ENCODE data around the gene ARHGEF19.
"Not testable (repeated sequence)": the region's sequence is repeated elsewhere in the genome, so short reads cannot be mapped to it uniquely, and the experiment has no call there.

Gene ARHGEF19

DNA sequence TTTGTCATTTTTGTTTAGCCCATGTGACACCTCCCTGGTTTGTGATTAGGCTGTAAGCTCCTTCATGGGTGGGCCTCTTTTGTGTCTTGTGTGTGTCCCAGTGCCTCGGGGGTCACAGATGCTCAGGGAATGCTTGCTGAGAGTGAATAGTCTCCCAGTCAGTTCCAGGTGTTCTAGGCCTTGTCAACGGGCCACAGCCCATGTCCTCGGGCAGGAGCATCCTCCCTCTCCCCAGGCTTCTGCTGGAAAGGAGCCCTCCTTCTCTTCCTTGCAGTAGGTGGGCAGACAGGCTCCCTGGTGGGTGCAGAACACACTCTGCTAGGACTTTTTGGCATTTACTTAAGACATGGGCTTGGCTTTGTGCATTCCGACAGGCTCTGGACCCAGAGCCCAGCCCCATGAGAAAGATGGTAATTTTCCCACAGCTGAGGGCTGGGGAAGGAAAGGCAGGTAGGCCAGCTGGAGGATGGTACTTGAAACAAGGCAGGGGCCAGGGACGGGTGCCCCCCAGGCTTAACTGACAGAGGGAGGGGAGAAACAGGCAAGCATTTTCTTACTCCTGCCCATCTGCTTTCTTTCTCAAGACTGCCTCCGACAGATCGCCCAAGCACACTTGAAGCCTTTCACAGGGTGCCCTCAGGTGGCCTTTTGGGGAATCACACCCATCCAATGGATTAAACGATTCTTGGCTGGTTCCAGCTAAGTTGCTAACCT, 31.6 kb upstream of the ARHGEF19 start:
- peak; percentile 76 for DNase-seq

DNA sequence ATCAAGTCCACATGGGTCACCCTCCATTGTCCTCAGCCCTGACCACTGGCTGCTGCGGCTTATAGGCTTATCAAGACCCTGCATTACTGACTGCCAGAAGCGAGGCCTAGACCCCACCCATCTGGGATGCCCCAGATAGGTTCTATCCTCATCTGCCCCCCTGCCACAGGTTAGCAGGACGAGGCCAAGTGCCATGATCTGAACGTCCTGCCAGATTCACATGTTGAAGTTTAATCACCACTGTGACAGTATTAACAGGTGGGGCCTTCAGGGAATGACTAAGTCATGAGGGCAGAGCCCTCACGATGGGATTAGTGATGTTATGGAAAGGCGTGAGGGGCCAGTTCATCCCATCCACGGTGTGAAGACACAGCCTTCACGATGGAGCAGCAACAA, 30.8 kb upstream of the ARHGEF19 start:
- DNase-seq, result no peak

DNA sequence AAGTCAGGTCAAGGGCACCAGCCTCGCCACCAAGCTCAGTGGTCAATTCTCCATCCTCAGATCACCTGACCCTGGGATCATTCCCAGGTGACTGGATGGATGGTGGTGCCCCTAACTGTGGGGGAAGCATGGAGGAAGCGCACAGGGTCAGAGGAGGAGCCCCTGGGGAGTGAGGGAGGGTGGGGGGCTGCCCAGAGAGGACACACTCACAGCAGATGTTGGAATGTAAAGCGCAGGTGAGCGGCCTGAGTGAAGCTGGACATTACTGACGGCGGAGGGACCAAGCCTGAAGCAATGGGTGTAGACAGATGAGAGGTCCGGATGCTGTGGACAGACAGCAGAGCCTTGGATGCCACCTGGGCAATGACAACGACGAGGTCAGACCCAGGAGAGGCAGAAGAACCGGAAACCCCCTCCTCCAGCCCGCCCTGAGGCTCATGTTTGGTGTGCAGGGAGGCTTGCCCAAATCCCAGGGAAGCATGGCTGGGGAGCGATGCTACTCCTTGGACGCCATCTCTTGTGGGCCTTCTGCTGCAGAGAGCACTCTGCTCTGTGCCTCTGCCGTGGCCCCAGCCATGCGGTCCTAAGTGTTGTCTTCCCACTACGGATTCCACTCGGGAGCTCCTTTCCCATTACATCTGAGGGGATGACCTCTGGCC, 30.2 kb upstream of the ARHGEF19 start:
- no peak for DNase-seq

DNA sequence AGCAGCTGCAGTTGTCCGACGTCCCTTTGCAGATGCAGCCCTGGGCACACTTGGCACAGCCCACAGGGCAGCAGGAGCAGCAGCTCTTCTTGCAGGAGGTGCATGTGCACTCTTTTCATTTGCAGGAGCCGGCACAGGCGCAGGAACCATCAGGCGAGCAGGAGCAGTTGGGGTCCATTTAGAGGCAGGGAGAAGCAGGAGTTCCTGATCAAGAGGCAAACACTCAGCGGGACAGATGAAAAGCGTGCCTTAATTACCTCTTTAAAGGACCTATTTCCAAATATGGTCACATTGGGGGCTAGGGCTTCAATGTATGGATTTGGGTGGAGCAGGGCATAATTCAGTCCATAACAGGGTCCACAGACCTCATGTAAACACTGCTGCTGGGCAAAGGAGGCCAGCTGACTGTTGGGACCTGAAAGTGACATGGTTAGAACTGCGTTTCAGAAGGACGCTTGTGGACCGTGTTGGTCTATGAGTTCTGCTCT, 28.8 kb upstream of the ARHGEF19 start:
- DNase-seq, result no peak

DNA sequence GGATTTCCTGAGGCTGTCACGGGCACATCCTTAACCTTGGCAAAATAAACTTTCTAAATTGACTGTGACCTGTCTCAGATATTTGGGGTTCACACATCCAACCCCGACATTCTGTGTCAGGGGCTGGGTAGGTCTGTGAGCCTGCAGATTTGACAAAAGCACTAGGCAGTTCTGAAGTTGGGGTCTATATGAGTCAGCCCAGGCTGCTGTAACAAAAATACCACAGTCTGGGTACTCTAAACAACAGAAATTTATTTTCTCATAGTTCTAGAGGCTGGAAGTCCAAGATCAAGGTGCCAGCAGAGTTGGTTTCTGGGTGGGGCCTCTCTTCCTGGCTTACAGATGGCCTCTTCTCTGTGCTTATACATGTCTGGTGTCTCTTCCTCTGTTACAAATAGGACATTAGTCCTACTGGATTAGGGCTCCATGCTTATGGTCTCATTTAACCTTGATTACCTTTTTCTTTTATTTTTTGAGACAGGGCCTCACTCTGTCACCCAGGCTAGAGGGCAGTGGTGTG, 27.6 kb upstream of the ARHGEF19 start:
- no peak for DNase-seq

DNA sequence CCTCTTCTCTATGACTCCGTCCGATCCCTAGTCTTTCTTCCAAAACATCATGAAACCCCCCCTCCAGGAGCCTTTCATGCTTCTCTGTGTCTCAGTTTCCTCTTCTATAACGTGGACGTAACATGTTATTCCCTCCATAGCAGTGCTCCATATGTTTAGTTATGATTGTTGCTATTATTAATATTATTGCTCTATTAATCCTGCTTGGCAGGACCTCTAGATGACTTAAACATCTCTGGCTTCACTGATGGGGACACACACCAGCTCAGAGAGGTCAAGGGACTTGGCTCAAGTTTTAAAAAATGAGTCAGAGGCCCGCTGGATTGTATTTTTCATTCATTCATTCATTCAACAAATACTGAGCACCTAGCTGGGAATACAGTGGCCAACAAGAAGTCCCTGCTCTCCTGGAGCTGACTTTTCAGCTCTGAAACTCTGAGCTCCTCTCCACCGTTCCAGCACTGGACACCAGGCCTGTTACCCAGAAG, 24.9 kb upstream of the ARHGEF19 start:
- no peak for DNase-seq

DNA sequence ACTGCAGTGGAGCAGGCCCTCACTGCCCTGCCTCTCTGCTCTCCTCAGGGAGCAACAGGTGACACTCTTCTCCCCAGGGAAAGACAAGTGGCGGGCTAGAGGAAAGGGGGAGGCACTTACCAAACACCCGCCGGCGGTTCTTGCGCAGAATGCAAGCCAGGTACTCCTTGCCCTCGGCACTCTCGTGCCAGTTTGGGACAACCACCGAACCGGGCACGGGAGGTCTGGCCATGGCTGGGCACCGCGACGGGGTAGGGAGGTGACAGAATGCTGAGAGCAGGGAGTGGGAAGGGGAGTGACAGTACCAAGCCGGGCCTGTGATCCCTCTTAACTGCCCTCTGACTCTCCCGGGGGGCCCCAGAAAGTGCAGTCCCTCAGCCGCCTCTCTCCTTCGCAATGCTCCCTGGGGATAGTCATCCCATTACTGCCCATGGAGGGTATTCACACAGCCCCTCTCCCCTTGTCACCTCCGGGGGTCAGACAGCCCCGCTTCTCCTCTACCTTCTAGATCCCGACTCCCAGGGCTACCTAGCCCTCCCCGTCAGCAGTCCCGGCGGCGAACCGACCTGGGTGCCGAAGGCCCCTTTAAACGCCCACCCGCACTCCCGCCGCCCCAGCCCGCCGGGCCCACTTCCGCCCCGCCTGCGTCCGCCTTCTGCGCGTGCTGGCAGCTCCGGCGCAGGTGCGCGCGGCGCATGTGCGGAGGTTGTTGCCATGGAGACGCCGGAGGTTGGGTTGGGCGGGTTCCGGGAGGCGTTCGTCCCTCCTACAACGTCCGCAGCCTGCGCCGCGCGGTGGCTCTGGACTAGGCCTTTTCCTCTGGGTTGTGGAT, 24.3 kb upstream of the ARHGEF19 start, which contains the start of gene CPLANE2:
TSS of gene CPLANE2 (minus strand) at position 673 of the 832 bp plus-strand sequence. CDS start at position 232, 441 bp downstream.
- peak; percentile 94 for DNase-seq

DNA sequence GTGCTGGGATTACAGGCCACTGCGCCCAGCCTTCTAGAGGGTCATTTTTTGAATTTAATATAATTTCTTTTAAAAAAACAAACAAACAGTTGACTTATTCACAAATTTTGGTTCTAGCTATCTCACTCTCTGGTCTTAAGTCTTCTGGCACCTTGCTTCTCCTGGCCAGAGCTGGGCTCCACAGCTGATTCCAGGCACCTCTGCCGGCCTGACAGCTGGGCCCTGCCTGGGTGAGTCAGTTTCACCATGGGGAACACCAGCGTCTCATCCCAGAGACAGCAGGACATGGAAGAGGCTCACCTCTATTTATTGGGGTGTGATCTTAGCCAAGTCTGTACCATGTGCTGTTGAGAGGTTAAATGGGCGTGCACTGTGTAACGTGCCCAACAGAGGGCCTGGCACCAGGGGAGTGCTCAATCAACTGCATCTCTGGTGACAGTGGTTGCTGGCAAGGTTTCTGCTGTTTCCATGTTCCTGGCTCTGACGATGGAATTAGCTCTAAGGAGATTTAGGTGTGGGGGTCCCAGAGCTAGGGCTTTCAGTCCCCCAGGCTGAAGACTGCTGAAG, 23.6 kb upstream of the ARHGEF19 start:
- peak; percentile 82 for DNase-seq

DNA sequence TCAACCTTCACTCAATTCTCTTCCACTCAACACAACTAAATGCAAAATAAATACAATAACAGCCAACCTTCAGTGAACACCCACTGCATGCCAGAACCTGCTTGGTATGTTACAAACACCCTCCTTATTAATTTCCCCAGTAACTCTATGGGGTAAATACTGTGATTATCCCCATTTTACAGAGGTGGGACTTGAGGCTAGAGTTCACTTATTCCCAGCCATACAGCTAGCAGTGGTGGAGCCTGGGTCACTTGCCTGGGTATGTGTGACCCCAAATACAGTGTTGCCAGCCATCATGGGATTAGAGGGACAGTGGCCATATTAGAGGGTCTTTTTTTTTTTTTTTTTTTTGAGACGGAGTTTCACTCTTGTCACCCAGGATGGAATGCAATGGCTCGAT, 22.9 kb upstream of the ARHGEF19 start:
- DNase-seq, result no peak

DNA sequence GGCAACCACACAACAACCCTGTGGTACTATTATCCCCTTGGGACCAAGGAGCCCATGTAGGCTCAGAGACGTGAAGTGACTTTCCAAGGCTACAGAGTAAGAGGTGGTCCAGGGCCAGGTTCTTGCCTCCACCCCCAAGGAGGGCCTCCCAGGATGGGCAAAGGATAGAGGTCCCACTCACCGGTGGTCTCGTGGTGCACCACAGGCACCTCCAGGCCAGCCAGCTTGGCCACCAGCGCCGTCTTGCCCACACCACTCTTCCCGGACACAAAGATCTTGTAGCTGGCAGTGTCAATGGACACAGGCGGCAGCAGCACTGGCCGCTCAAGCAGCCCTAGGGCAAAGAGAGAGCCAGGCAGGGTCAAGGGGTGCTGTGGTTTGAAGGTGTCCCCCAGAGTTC, 21.0 kb upstream of the ARHGEF19 start:
- no peak for DNase-seq

DNA sequence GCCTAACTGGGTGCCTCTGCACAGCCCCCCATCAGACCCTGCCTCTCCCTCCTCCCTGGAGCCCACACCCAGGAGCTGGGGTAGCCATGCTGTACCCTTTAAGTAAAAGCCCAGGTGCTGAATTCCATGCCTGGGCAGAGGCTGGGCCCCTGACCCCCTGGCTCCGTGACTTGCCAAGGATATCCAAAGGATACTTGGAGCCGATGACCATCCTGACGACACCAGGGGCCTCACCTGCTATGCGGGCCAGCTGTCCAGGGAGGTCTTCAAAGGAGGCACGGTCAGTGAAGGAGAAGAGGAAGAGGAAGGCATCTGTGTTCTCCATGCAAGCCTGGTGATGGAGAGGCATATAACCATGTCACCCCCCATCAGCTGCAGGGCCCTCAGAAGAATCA, 19.9 kb upstream of the ARHGEF19 start:
- no peak for DNase-seq

DNA sequence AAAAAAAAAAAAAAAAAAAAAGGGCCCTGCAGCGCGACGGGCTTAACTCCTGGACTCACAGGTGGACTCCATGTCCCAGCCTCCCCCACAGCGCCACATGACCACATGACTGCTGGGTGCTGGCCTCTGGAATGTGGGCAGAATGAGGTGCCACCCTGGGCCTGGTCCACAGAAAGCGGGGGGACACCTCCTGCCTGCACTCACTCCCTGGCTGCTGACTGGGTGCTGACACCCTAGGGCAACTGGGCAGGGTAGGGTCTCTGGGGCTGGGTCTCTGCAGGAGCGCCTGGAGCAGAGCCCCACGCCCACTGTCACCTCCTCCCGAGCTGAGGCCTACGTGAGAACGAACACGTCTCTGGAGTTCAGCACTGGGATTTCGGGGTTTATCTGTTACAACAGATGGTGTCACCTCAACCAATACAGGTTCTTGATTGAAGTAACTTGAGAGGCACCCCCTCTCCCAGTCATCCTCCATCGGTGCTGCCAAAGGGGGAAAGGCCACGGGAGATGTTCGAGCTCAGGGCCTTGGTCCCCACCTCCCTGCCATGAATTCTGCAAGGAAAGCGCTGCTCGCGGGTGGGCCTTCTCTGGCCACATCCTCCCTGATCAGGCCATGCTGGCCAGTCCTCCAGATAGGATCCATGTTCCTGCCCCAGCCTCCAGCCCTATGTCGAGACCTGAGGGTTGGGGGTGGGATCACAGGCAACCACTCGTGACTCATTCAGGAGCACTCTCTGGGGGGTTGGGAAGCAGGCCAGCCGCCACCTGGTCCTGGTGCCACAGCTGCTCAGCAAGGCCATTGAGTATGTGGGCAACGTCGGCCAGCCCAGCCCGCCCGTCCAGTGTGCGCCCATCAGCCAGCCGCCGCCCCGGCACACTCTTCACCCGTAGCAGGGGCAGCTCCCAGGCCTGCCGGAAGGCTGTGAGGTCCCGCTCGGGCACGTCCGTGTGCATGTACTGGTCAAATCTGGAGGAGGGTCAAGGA, 19.2 kb upstream of the ARHGEF19 start:
- DNase-seq, result no peak

DNA sequence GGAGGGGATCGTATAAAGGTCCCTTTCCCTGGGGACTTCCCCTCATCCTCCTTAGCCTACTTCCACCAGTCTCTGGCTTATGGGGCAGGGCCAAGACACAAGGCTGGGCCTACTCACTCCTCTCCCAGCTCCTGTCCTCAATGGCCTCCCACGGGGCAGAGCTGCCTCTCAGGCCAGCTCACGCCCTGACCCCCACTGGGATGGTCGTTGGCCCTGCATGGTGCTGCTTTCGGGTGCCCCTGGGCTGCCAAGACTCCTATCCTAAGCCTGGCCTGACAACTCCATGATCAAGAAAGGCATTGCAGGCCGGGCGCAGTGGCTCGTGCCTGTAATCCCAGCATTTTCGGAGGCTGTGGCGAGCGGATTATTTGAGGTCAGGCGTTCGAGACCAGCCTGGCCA, 18.3 kb upstream of the ARHGEF19 start:
- no peak for DNase-seq

DNA sequence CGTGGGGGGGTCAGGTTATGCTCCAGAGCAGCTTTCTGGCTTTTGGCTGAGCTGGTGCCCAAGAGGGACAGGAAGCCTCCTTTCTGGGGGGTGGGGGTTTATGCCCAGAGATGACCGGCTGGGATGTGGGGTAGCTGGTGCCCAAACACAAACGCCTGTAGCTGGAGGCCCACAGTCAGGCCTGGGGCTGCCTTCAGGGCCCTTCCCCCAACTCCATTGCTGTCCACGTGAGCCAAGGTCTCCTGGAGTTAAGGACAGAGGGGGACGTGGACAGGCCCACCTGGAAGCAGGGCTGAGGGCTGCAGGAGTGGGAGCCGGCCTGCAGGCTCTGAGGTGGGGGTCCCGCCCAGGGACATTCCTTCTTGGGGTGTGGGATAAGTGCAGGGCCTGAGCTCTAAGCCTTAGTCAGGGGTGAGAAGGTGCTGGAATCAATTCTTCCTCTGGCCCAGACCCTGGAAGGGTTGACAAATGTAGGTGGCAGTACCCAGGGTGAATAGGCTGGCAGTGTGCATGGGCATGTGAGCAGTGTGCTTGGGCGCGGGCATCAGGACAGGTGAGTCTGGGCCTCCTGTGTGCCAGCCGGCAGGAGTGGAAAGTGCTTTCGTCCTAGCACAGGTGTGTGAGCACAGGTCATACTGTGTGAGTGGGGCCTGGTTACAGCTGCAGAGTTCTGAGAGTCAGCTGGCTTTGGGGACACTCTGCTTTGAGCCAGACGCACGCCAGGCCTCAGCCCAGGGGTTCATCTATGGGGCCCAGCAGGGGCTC, 17.7 kb upstream of the ARHGEF19 start:
- no peak for DNase-seq

DNA sequence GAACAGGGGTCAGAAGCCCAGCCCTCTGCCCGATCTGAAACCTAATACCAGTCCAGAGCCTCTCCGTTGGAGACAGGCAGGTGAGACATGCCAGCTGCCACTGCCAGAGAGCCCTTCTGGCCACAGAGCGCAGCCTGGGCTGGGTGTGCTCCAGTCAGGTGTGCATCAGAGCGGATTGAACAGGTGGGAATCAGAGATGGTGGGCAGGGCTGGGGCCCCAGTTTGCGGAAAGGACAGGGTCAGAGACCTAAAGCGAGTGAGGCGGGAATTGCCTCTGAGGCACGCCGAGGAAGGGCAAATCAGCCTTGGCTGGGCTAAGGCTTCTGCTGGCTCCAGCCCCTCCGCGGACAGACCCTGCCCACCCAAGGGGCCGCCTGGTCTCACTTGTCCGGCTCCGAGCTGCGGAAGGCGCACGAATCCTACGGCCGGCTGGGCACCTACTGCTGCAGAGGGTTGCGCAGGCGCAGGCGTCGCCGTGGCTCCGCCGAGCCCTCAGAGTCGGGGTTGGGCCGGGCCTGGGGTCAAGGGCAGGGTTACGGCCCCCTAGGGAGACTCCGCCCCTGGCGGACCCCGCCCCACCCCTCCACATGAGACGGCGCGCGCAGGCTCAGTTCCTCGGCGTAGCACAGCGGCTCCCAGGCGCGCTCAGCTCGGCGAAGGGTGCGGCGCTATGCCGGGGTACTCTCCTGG, 14.2 kb upstream of the ARHGEF19 start:
- no peak for DNase-seq

DNA sequence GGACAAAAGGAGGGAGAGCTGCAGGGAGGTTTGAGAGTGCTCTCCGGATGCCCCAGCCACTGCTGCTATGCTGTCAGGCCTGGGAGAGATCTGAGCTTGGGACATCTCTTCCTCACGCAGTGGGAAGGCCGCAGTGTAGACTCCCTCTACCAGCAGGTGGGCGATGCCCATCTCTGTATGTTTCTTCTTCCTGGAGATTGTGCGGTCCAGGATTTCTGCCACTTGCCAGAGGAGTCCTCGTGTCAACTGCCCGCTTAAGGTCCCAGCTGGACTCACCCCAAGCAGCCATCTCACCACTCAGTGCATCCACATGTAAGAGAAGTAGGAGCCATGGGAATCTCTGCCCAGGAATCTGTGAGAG, 13.7 kb upstream of the ARHGEF19 start:
- DNase-seq, result no peak

DNA sequence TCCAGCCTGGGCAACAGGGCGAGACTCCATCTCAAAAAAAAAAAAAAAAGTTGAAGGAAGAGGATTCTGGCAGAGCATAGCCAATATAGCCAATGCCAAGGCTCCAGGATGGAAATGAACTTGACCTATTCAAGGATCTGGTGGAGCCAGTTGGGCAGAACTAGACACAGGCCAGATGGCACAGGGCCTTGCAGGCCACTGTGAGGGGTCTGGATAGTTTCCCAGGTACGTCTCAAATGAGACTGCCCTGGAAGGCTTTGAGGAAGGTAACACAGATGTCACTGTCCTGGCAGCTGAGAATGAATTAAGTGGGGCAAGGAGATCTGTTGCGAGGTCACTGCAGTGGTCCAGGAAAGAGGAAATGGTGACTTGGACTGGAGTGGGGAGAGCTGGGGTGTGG, 12.0 kb upstream of the ARHGEF19 start:
- no peak for DNase-seq

DNA sequence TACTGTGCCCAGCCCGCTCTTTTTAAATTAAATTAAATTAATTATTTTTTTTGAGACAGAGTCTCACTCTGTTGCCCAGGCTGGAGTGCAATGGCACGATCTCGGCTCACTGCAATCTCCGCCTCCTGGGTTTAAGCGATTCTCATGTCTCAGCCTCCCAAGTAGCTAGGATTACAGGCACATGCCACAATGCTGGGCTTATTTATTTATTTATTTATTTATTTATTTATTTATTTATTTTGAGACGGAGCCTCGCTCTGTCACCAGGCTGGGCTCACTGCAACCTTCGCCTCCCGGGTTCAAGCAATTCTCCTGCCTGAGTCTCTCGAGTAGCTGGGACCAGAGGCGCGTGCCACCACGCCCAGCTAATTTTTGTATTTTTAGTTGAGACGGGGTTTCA, 10.3 kb upstream of the ARHGEF19 start:
- DNase-seq, result not testable (repeated sequence)

DNA sequence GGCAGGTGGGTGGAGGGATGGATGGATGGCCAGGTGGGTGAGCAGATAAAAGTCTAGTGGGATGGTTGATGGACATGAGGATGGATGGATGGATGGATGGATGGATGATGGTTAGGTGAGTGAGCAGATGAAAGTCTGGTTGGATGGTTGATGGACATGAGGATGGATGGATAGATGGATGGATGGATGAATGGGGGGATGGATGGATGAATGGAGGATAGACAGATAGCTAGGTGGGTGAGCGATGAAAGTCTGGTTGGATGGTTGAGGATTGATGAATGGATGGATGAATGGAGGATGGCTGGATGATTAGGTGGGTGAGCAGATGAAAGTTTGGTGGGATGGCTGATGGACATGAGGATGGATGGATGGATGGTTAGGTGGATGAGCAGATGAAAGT, 9.0 kb upstream of the ARHGEF19 start:
- no peak for DNase-seq

DNA sequence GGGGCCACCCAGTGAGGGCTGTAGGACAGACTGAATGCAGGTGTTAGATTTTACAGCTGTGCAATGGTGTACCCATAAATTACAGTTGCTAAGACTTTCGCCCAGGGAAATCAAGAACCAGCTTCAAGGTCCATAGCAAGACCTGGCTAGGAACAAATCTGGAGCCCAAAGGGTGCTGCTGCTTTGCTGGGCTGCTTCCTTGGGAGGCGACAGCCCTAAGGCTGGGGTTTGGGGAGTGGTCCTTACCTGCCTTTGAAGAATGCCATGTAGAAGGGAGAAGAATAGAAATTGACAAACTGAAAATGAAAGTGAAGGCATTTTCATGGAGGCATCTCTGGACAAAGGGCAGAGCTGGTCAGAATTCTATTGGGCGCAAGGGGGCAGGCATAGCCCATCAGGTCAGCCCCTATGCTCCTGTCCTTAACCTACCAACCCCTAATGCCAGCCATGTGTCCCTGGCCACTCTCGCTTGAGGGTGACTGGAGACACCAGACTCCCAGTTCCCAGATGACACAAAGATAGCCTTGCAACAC, 7.6 kb upstream of the ARHGEF19 start:
- no peak for DNase-seq
